NCI-H345 treated with DMSO at 0.1 percent for 48 hours (cell line): ENCODE results near the gene POLR1A.

ENCODE experiments used
- DNase-seq: peaks from one replicate; lab custom pipeline; 2025; ENCODE audit not compliant: unreplicated experiment; lab: John Stamatoyannopoulos, UW

The POLR1A gene

DNA sequence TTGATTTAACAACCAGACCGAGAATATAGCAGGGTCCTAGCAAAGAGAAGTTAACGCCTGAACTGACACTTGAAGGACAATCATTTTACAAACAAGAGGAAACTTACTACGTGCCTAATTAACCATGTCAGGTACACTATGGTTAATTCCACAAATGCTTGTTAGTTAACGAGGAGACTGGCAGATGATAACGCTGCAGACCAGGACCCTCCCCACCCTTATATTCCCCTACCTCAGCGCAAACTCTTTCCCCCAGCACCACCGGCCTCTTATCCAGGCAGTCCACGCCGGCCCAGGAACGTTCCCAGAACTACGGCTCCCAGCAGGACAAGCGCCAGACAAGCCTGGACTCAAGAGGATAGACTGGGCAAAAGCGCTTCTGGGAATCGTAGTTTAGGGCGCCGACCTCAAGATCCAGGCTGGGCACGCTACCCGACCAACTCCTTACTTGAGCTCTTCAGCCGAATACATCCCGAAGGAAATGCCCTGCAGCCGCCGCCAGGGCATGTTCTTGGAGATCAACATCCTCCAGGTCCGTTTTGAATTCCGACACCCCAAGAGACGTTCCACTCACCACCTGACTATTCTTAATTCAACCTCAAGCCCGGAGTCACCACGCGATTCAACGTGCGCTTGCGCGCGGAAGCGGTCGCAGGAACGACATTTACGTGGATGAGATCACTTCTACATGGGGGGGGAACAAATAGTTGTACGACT lies at the start of gene POLR1A:
Gene POLR1A, minus strand, starts transcription at position 635 of the 717 bp plus-strand sequence. Its CDS starts 110 bp downstream, at position 525.
- peak; percentile 98 for DNase-seq

DNA sequence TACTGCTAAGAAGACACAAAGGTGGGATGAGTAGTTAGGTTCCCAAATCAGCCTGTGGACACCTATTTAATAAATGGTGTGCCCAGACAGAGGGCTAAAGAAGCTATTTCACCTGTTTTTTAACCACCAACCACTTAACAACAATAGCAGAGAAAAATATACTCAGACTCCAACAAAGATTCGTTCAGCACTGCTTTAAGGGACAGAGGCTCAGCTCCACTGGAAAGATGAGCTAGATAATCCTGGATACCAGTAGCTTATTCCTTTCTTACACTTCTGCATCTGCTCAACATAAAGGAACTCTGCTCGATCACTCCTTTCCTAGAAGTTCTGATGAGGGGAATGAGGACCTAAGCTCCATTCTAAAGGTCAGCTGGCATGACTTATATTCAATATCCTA lies 44.8 kb upstream of the POLR1A start:
- no peak for DNase-seq

DNA sequence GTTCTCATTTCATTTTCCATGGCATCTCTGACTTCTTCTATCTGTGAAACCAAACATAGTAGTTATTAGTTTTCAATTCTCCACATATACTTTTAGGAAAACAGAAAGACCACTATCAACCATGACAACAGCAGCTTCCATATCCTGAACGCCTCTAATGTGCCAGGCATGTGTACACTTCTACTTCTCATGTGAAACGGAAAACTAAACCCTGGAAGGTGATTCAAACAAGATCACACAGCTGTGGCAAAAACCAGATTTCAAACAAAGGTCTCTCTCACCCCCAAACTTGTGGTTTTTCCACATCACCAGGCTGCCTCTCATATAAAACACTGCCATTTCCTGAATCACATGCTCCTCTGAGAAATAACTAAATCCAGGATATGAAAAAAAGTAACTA lies 42.1 kb upstream of the POLR1A start:
- DNase-seq: no peak

DNA sequence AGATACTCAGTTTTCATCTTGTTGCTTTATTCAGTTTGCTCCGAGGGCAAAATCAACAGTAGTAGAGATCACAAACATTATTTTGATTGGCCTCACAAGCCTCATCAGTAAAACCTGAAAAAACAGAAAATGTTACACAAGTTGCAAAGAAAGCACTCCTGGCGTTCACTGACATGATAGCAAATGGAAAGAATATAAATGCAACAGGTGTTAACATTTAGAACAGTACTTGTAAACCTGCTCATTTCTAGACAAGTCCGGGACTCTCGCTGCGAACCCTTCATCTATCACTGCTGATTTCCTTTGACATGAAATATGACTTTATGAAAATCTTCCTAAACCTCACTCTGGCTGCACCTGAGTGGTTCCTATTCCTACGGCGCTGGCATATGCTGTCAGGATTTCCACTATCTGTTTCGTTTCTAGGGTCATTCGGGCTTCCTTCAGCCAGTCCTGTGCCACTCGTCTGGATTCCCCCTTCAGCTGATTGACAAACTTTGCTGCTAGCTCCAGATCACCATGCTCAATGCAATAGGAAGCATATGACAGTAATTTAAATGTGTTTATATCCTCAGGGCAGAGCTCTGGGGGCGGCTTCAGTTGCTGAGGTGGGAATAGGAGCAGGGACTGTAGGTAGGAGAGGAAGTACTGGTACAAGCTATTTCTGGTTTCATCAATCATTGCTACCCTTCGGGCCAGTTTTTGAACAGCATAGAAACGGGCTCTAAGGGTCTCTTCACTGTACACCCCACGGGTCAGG lies 38.4 kb upstream of the POLR1A start:
- DNase-seq: no peak

DNA sequence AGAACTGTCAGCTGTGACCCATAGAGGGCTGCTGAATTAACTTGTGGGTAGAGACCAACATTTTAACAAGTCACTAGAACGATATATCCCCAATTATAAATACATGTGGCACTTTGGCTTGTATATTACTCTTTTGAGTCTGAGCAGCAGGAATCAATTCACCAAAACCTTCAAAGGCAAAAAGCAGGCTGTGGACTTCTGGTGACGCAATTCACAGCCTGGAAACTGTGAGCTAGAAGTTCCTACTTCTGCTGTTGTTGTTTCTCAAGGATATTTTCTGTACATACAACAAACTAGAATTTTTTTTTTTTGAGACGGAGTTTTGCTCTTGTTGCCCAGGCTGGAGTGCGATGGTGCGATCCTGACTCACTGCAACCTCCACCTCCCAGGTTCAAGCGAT lies 37.6 kb upstream of the POLR1A start:
- no peak for DNase-seq

DNA sequence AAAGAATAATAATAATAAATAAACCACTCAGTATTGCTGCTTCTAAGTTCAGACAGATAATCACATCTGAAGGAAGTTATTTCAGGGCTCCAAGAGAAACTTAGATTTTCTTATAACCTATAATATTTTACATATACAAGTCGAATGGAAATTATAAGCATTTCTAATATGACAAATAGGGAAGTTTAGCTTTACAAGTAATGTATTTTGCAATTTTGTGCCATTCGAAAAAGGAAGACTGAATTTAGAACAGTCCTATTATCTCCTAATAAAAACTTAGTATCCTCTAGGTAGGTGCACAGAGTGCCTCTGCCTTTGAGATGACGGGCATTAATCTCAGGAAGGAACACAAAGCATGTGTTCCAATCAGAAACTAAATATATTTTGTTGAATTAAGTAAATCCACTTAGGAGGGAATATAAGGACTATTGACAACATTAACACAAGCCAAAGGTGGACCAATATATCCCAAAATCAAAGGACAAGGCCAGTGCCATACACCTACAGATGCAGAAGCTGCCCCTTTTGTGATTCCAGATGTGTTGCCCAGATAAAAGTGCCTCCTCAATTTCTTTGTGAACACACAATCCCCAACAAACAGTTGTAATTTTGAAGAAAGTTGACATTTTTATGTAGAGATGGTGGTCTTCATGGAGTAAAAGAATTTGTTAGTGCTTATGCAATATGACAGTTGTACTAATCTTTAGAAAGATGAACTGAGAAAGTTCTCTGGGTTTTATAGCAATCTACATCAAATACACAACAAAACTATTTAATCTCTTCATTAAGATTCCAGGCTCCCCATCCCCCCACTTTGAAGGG lies 37.0 kb upstream of the POLR1A start:
- DNase-seq: no peak

DNA sequence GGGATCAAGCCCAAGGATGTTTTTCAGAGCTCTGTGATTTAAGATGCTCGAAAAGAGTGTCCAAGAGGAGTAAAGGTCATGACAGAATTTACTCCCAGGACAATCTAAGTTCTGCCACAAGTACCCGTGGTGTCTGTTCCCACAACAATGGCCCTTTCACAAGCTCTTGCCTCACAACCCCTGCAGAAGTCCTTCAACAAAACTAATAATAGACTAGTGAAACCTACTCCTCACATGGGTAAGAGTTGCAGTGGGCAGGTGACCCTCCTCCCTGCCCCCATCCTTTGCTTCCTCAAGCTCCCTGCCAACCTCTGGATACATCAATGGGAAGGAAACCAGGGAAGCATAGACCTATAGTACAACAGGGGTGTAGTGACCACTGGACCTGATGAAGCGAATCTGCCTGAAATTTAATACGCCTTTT lies 35.3 kb upstream of the POLR1A start:
- DNase-seq: no peak

DNA sequence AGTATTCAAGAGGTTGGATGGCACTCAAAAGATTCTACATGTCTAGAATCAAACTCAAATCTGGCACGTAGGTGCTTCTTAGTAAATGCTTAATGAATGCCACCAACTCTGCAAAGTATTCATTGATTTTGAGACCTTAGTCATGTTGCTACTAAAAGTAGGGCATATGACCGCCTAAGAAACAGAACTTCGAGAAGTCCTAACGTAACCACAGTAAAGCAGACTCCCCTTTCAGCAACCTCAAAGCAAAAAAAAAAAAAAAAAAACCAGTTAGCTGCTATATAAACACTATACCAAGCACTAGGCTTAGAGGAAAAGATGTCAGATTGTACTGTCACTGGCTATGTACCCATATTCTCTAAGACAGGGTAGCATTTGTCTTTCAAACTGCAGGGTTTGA lies 34.3 kb upstream of the POLR1A start:
- DNase-seq: no peak

DNA sequence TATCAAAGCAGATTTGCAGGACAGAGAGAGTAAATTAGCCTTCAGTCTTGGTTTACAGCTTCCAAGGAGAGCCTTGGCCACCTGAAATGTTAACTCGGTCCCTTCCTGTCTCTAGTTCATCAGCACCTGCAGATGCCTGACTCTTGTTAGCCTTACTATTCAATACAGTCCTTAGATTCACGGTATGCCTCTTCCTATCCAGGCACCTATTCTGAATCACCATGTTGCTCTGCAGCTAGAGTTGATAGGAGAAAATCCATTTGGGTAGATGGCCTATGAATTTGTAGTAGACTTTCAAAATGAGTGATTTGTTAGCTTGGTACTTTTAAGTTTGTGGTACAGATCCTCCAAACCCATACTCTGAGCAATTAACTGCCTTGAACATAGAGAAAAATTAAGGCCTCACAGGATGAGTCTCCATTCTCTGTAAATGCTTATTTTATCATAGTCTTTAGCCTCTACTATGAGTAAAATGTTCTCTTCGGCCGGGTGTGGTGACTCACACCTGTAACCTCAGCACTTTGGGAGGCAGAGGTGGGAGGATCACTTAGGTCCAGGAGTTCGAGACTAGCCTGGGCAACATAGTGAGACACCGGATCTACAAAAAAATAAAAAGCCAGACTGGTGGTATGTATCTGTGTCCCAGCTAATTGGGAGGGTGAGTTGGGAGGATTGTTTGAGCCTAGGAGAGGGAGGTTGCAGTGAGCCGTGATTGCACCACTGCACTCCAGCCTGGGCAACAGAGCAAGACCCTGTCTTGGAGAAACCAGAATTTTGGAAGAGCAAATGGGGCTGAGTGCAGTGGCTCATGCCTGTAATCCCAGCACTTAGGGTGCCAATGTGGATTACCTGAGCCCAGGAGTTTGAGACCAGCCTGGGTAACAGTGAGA lies 33.3 kb upstream of the POLR1A start:
- DNase-seq: no peak

DNA sequence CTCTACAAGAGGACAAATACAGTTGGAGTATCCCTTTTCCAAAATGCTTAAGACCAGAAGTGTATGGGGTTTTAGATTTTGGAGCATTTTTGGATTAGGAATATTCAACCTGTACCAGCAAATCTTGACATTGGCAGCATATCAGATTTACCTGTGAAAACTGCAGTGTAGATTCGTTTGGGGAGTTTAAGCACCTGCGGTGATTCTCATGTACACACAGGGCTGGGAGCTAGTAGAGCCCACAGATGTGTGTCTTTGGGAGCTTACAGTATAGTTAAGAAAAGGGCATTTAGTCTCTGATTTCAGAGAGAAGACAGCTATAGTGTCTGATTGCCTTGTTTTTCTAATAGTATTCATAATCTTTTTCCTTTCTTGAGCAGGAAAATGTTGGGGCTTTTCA lies 30.5 kb upstream of the POLR1A start:
- no peak for DNase-seq

DNA sequence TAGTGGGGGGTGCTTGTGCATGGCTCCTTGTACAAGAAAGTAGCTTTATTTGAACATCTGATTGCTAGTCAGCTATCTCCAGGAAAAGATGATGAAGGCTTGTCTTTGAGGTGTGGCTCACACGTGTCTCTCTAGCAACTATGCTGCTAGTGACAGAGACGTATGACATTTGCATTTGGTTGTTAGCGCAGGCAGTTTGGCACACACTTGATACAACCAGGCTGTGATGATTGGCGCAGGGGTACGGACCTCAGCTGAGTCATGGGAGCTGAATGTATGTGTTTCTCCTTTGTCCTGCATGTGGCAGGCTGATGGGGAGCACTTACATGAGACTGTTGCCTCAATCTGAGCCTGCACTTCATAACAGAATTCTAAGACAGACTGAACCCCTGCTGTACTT lies 30.0 kb upstream of the POLR1A start:
- DNase-seq: no peak

DNA sequence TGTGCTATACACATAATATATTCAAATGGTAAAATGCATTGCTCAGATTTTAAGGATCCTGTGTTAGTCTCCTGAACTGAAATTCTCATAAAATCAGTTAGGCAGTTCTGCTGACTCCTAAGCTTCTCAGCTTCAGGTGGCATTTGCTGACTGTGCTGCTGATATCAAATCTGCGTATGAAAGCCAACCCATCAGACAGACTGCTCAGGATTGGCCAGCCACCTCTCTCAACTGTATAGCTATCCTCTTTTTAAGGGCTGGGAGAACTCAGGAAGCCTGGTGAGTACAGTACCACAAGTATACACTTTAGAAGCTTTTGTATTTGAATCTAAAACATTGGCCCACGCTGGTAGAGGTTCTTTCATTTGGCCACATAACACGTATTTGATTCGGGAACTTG lies 29.0 kb upstream of the POLR1A start:
- no peak for DNase-seq

DNA sequence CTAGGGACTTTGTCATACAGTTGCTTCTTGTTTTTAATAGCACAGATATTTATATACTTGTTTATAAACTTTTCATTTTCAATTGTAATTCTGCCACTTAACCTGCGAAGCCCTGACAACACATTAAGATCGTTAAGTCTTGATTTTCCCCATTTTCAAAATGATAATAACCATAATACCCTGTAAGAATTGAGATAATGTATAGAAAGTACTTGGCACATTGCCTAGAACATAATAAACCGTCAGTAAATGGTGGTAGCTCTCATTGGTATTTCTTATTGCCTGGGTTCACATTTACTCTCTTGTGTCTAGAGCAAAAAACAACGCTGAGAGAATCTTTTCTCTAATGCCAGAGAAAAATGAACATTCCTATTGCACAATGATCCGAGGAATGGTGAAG lies 19.0 kb upstream of the POLR1A start:
- DNase-seq: no peak

DNA sequence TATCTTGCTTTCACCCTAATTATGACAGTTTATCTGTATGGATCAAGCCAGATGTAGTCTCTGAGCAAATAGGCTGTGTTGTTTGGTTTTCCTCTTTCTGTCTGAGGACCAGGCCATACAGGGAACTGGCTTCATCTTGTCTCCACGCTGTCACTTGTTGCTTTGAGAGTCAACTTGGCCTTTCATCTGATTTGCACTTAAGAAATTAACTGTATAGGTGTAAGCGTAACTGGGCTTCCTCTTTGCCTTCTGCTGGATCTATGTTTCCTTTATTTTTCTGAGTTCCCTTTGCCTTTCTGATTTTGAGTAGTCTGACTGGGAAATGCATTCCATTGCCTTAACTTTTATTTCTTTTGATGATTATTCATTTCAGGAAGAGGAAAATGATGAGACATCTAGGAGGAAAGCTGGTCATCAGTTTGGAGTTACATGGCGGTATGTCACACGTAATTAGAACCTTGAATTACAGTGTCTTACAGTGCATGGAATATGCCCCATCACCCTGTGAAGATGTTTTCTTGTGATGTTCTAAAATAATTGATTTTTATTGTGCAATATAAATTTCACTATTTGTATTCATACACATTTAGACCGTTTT lies 17.7 kb upstream of the POLR1A start:
- DNase-seq: no peak

DNA sequence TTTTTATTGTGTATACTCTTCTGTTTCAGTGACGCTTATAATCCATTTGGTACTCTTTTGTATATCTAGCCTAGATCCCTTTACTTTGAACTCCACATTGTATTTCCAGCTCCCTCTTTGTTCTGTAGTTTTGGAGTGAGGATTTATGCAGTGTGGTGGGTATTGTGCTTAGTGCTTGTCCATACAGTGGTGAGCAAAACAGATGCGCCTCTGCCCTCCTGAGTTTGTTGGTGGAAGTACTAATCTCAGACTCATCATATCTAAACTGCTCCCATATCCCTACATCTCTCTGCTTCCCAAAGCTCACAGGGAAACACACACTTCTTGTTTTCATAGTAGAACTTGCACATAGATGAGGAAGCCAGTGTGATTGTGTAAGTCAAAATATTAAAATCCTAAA lies 12.4 kb upstream of the POLR1A start:
- DNase-seq: no peak

DNA sequence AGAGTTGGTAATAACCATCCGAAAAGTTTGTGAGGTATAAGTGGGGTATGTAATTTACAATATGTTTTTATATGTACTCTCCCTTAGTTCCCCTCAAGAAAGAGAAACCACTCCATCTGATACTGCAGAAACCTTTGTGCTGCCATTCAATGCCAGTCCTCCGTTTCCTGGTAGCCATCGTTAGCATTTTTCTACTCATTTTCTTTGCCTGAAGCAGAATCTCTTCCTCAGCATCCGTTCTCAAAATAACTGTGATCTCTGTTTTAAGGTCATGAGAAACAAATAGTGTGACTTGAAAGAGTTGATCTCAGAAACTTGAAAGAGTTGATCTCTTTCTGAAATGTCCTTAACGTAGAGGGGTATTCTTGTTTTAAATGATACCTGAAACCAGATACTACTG lies 1.3 kb upstream of the POLR1A start:
- DNase-seq: no peak

DNA sequence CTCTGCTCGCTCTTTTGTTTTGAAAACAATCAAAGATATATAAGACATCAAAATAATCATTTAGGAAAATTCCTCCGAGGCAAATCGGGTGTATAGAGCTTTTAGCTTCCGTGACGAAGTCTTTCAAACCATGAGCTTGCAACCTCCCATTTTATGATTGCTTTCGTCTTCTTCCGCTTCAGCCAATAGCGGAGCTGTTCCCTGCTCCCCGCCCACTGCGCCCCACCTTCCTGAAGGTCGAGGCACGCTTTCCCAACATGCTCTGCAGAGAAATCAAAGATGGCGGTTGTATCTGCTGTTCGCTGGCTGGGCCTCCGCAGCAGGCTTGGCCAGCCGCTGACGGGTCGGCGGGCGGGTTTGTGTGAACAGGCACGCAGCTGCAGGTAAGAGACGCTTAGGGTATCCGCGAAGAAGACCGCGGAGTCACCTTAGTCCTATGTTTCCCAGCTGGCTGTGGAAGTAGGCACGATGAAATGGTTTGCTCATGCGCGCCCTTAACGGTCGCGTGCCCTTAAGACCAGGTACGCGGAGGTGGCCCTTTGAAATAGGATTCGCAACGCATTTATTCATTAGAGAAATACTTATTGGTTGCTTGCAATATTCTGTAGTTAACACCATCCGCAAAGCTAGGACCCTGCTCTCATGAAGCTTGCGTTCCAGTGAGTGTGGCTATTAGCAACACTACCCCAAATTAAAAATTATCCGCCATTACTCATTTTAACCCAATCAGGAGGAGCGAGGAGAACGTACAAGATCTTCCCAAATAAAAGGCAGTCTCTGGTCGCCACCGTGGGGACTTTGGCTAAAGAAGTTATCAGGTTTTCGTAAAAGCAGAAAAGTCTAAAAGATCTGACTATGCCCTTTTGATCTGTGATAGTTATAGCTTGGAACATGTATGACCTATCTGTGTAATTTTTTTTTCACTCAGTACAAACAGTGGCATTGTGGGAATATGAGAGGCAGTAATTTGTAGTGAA lies 571 bp upstream of the POLR1A start, which contains the start of gene PTCD3:
Gene PTCD3, plus strand, starts transcription at position 267 of the 977 bp plus-strand sequence. Its CDS starts 13 bp downstream, at position 280.
- DNase-seq: peak; percentile 98

DNA sequence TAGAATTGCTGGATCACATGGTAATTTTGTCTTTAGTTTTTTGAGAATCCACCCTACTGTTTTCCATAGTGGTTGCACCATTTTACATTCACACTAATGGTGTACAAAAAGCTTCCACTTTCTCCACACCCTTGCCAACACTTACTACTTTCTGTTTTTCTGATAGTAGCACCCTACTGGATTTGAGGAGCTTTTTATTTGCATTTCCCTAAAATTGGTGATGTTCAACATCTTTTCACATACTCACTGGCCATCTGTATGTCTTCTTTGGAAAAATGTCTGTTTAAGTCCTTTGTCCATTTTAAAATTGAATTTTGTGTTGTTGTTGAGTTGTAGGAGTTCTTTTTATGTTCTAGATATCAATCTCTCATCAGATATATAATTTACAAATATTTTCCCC lies 3.5 kb downstream of the POLR1A start:
- DNase-seq: no peak

DNA sequence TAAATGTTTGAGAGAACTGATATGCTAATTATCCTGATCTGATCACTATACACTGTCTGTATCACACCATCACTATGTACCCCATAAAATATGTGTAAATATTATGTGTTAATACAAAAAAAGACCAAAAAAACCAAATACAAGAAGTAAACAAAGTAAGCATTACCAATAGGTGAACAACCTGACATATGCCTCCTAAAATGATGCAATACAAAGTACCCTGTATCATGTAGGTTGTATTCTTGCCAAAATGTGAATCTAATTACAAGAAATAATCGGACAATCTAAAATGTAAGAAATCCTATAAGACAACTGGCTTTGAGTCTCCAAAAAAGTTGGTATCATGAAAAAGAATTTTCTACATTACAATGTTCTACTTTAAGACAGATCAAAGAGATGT lies 7.8 kb downstream of the POLR1A start:
- no peak for DNase-seq
